Endothelial cell of umbilical vein (primary cell): ENCODE measurements around the gene KIF18A.

Experiments
- CTCF ChIP-seq, 2 donors: IDR thresholded peaks; 1 replicate in 1 of 2; 2 replicates in 1 of 2; pipeline ENCODE4 v1.5.1; 2011; ENCODE audit warnings: low read length in 2 of 2, mild to moderate bottlenecking in 2 of 2, moderate library complexity in 2 of 2, control low read depth in 1 of 2, inconsistent platforms in 1 of 2, low read depth in 1 of 2; ENCODE audit not compliant: insufficient read depth in 1 of 2; ENCODE audit errors: extremely low read depth in 1 of 2
- EZH2 ChIP-seq: IDR thresholded peaks from 2 replicates; pipeline ENCODE4 v1.6.1; 2012; ENCODE audit warnings: borderline replicate concordance, low read depth, mild to moderate bottlenecking, moderate library complexity, low read length, inconsistent platforms; ENCODE audit not compliant: severe bottlenecking
- FOS ChIP-seq: IDR thresholded peaks from 2 replicates; pipeline ENCODE4 v1.6.1; 2011; ENCODE audit warnings: mild to moderate bottlenecking, low read length, moderate library complexity, borderline replicate concordance; ENCODE audit not compliant: insufficient read depth
- JUN ChIP-seq: IDR thresholded peaks from 2 replicates; pipeline ENCODE4 v1.6.1; 2011; ENCODE audit warnings: borderline replicate concordance, low read depth; ENCODE audit not compliant: insufficient read length, insufficient read depth
- MAX ChIP-seq: IDR thresholded peaks from 2 replicates; pipeline ENCODE4 v1.6.1; 2011; ENCODE audit not compliant: insufficient read depth, insufficient read length
- MYC ChIP-seq: IDR thresholded peaks from one replicate; pipeline ENCODE4 v1.6.1; 2011; ENCODE audit warnings: mild to moderate bottlenecking, low read depth, low read length
- POLR2A ChIP-seq: IDR thresholded peaks from 2 replicates; pipeline ENCODE4 v1.6.1; 2012; ENCODE audit warnings: low read depth, mild to moderate bottlenecking, control low read depth, low read length
- POLR2AphosphoS5 ChIP-seq: IDR thresholded peaks from 2 replicates; pipeline ENCODE4 v1.6.1; 2012; ENCODE audit warnings: low read depth, mild to moderate bottlenecking, control low read depth, low read length, moderate library complexity; ENCODE audit not compliant: insufficient read depth

- TF ChIP-seq CTCF (IDR thresholded peaks at IDR 0.05; ENCODE audit: extremely low read depth in 1 of 2, insufficient read depth in 1 of 2, low read depth in 1 of 2, low read length in 2 of 2), result no peak
- no peak for TF ChIP-seq EZH2
- TF ChIP-seq POLR2AphosphoS5, result no peak
- no peak for TF ChIP-seq POLR2A
- no peak for TF ChIP-seq MAX
- TF ChIP-seq JUN, result no peak
- TF ChIP-seq FOS, result no peak
- TF ChIP-seq MYC, result no peak
Measured at GRCh38 chr11:28110821-28111200, 2.9 kb upstream of the KIF18A start.
